Suppressor macrophage treated with lipopolysaccharide for 4 hours (primary cell): ENCODE data around the gene ARVCF.

Experiments used
- DNase-seq: peaks from one replicate; pipeline ENCODE4 v3.0.0-alpha.2; 2020

Gene ARVCF

GRCh38 chr22:20053407-20054033 is 36.9 kb upstream of the ARVCF start:
- no peak for DNase-seq

GRCh38 chr22:20052309-20053259 is 36.0 kb upstream of the ARVCF start:
- no peak for DNase-seq

GRCh38 chr22:20051927-20052308 is 35.3 kb upstream of the ARVCF start:
- no peak for DNase-seq

GRCh38 chr22:20046730-20047129 is 30.1 kb upstream of the ARVCF start:
- no peak for DNase-seq

- no peak for DNase-seq
Measured at GRCh38 chr22:20044495-20045151, 28.0 kb upstream of the ARVCF start.

- no peak for DNase-seq
Measured at GRCh38 chr22:20043997-20044342, 27.3 kb upstream of the ARVCF start.

- no peak for DNase-seq
Measured at GRCh38 chr22:20043057-20043996, 26.7 kb upstream of the ARVCF start.

- DNase-seq = no peak
Measured at GRCh38 chr22:20040327-20041200, 23.9 kb upstream of the ARVCF start.

- no peak for DNase-seq
Measured at GRCh38 chr22:20039683-20040325, 23.2 kb upstream of the ARVCF start.

- no peak for DNase-seq
Measured at GRCh38 chr22:20038574-20038973, 22.0 kb upstream of the ARVCF start.

GRCh38 chr22:20037419-20037818 is 20.8 kb upstream of the ARVCF start:
- DNase-seq = peak; percentile 36

- DNase-seq = no peak
Measured at GRCh38 chr22:20036535-20037392, 20.1 kb upstream of the ARVCF start.

- DNase-seq = no peak
Measured at GRCh38 chr22:20036084-20036482, 19.5 kb upstream of the ARVCF start.

GRCh38 chr22:20035375-20036083 is 18.9 kb upstream of the ARVCF start:
- DNase-seq = no peak

GRCh38 chr22:20034143-20034542 is 17.5 kb upstream of the ARVCF start:
- no peak for DNase-seq

GRCh38 chr22:20033045-20033706 is 16.6 kb upstream of the ARVCF start:
- DNase-seq = no peak

GRCh38 chr22:20032407-20032991 is 15.9 kb upstream of the ARVCF start:
- DNase-seq = no peak

- DNase-seq = no peak
Measured at GRCh38 chr22:20031732-20032406, 15.2 kb upstream of the ARVCF start.
